Lower leg skin (tissue), 4 donors: Measurements from ENCODE around the gene PPP2R5D. TPM values are rescaled to one million over a fixed set of nuclear protein-coding genes. Genes with fewer than 3 reads are reported as not detected.

Experiments used
- DNase-seq, 2 donors: peaks; one replicate each; pipeline ENCODE4 v3.0.0-alpha.2; 2019; ENCODE audit warnings: low spot score in 2 of 2
- H3K4me3 ChIP-seq: fragments of 200-600 bp; sonication (generic); 2 replicates; pipeline ENCODE4 v1.5.1; 2017; ENCODE audit warnings: mild to moderate bottlenecking, low read depth; ENCODE audit not compliant: poor library complexity, severe bottlenecking
- CTCF ChIP-seq, 3 donors: fragments of 450-650 bp; IDR thresholded peaks; one replicate each; pipeline ENCODE4 v1.5.1; 2016; ENCODE audit warnings: antibody characterized with exemption in 3 of 3, mild to moderate bottlenecking in 3 of 3, moderate library complexity in 2 of 3
- POLR2A ChIP-seq, 2 donors: fragments of 450-650 bp; IDR thresholded peaks; one replicate each; pipeline ENCODE4 v1.6.1; 2016 to 2017; ENCODE audit warnings: antibody characterized with exemption in 2 of 2, mild to moderate bottlenecking in 1 of 2, moderate library complexity in 1 of 2
- WGBS, 2 donors: methylation state at CpG; one replicate each; pipeline ENCODE4 v1.1.5; 2018; 5-methylcytosine and 5-hydroxymethylcytosine counted together
- intact Hi-C: fragments of 100-400 bp; cut with DNase I; formaldehyde crosslinking; loops from one replicate; pipeline ENCODE4 v1.15.0; 2023; ENCODE audit warnings: low total_unique reads
- total RNA-seq, 4 donors: library from RNA; depleted of rRNA; stranded (reverse); fragments of >200 nt; gene quantifications; one replicate each; pipeline ENCODE4 v1.1.0, GENCODE V29; 2016

The PPP2R5D gene
- total RNA-seq, 4 donors from 2014 or later, result 26.3 to 49.4 (median 40.8) TPM

GRCh38 chr6:42962502-42963178, 21.7 kb upstream of the PPP2R5D start:
- intact Hi-C loops, result no loop called here
- TF ChIP-seq CTCF (IDR thresholded peaks at IDR 0.05) (no peak), POLR2A (IDR thresholded peaks at IDR 0.05) (no peak)
- 90 to 93% methylated on average over 12 to 13 of the region's 13 CpGs for WGBS, 2 donors
- peak in 1 of 2 donors; percentile 50 for DNase-seq
- H3K4me3 ChIP-seq, result no peak overlapping the region

GRCh38 chr6:42963179-42963854, 21.1 kb upstream of the PPP2R5D start:
- intact Hi-C loops, result no loop called here
- H3K4me3 ChIP-seq, result no peak overlapping the region
- 85 to 86% methylated on average over 11 to 12 of the region's 12 CpGs for WGBS, 2 donors
- TF ChIP-seq POLR2A (IDR thresholded peaks at IDR 0.05), result no peak
- no peak for TF ChIP-seq CTCF (IDR thresholded peaks at IDR 0.05)
- DNase-seq, result peak in 1 of 2 donors; percentile 57

- WGBS, 2 donors, result 88 to 91% methylated on average over 9 of the region's 9 CpGs
- no peak for DNase-seq
- intact Hi-C loops, result no loop called here
- TF ChIP-seq POLR2A (IDR thresholded peaks at IDR 0.05) (no peak), CTCF (IDR thresholded peaks at IDR 0.05) (no peak)
- no peak overlapping the region for H3K4me3 ChIP-seq
Observed at GRCh38 chr6:42963855-42964605, 20.3 kb upstream of the PPP2R5D start.

GRCh38 chr6:42966571-42966970, 17.8 kb upstream of the PPP2R5D start:
- 78 to 84% methylated on average over 7 of the region's 7 CpGs for WGBS, 2 donors
- intact Hi-C loops, result no loop called here

GRCh38 chr6:42967228-42967627, 17.1 kb upstream of the PPP2R5D start:
- H3K4me3 ChIP-seq, result no peak overlapping the region
- intact Hi-C loops, result no loop called here
- WGBS, 2 donors, result 94 to 95% methylated on average over 9 to 11 of the region's 11 CpGs
- DNase-seq, result no peak
- no peak for TF ChIP-seq POLR2A (IDR thresholded peaks at IDR 0.05)
- TF ChIP-seq CTCF (IDR thresholded peaks at IDR 0.05), result no peak

More at GRCh38 chr6:42966571-42966970, 17.8 kb upstream of the PPP2R5D start:
- H3K4me3 ChIP-seq, result no peak overlapping the region
- TF ChIP-seq POLR2A (IDR thresholded peaks at IDR 0.05), result no peak
- TF ChIP-seq CTCF (IDR thresholded peaks at IDR 0.05), result no peak
- no peak for DNase-seq
